HTERT RPE-1 (cell line): ENCODE data around the gene CAPN14.
"Not testable (repeated sequence)": the region's sequence is repeated elsewhere in the genome, so short reads cannot be mapped to it uniquely, and the experiment has no call there.

Source experiments
- in situ Hi-C: fragments of 300-500 bp; cut with MboI; formaldehyde crosslinking; loops from 4 replicates; pipeline ENCODE4 v1.14.3; 2020; ENCODE audit warnings: low sequenced_read_pairs

The CAPN14 gene

DNA sequence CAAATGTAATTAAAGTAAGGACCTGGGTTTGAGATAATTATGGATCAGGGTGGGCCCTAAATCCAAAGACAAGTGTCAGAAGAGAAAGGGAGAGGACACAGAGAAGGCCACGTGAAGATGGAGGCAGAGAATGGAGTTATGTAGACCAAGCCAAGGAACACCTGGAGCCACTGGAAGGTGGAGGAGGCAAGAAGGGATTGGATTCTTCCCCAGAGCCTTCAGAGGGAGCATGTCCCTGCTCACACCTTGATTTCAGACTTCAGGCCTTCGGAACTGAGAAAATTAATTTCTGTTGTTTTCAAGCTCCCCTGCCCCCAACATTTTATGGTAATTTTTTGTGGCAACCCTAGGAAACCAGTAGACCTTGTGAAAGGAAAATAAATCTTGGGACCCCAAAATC, 19.6 kb downstream of the CAPN14 start:
- in situ Hi-C loops: no loop called here

DNA sequence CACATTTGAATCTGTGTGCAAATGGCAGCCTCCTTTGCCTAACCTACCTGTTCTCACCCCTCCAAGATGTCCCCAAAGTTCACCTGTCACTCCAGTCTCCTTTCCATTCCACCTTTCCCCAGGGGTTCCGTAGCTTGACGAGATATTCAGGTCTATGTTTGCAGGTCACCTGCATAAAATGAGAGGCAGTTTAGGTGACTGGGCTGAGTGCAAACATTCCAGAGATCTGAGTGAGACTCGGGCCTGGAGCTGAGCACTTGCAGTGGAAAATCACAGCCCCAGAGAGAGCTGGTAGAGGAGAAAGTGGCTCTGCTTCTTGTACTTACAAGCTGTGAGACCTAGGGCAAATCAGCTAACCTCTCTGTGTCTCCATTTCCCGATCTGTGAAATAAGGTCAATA, 20.1 kb downstream of the CAPN14 start:
- in situ Hi-C loops: no loop called here

DNA sequence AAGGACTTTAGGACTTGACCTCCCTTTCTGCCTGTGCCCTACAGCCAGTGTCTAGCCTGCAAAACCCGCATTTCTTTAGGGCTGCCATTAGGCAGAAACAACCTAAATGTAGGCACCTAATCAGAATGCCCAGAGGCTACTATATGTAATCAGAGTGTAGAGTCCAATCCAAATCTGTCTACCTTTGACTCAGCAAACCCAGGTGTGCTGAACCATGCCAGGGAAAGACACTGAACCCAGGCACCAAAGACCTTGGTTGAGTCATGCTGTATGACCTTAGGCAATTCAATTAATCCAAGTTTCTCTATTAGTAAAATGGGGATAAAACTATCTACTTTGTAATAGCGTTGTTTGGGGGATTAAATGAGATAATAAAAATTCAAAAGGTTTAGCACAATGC, 20.7 kb downstream of the CAPN14 start:
- in situ Hi-C loops: no loop called here

DNA sequence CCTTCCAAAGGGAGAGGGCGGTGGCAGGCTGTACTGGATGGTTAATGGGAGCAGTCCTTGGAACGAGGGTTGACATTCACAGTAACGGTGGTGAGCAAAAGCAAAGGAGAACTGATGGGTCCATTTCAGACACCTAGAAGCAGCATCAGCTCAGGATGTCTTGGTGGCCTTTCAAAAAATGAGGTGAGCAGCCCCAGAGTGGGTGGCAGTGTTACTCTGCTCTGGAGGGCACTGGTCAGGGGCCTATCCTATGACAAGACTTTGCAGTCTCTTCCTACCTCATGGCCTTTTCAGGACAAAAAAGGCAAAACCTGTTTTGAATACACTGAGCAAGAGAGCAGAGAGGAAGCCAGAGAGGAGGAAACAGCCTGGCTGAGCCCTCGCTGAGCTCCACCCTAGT, 23.5 kb downstream of the CAPN14 start:
- in situ Hi-C loops: no loop called here

DNA sequence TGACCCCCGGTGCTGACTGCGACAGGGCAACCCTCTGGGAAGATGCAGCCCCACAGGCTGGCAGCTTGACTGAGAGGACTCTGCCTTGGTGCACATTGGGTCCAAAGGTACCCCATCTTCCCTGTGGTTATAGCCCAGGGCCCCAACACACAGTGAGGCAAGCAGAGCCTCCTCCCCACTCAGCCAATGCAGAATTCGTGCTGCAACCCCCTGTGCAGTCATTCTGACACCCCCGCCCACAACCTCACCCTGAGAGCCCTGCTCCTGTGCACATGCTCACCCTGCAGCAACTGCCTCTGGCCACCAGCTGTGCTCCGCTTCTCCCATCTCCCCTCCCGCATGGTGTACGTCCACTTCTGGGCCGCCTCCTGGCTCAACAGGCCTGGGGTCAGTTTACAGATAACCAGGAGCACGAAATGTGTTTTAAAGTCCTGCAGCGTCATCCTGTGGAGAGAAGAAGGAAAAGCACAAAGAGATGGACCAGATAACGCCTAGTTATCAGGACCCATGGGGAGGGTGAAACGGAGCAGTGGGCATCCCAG, 24.4 kb downstream of the CAPN14 start:
- in situ Hi-C loops: no loop called here

DNA sequence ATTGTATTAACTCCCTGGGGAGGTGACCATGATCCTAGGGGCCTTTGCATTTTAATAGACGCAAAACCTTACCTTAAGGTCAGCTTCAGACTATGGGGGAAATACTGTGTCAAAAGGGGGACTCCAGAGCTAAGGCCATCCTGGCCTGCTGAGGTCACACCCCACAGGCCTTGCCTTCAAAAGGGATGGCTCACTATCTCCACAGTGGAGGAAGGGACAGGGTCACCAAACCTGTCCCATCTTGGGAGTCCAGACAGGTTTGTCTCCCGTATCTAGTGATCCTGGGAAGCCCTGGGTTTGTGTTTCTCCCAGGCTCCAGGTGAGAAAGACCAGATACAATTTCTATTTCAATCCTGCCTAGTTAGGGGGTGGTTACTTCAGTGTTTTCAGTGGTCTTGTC, 24.9 kb downstream of the CAPN14 start:
- in situ Hi-C loops: no loop called here

DNA sequence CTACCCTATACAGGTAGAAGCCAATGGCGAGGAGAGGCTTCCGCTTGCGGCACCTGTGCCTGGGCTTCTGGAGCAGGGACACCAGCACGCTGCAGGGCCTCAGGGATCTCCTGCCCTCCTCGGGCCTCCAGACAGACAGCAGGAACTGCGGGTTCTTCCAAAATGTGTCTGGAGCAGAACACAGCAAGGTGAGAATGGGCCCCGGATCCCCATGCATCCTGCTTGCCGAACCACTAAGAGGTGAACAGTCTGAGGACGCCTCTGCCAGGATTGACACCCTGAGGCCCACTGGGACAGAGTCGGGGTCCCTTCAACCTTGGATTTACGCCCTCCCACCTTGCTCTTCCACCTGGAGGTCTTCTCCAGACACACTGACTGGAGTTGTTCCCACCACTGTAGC, 25.4 kb downstream of the CAPN14 start:
- in situ Hi-C loops: no loop called here

DNA sequence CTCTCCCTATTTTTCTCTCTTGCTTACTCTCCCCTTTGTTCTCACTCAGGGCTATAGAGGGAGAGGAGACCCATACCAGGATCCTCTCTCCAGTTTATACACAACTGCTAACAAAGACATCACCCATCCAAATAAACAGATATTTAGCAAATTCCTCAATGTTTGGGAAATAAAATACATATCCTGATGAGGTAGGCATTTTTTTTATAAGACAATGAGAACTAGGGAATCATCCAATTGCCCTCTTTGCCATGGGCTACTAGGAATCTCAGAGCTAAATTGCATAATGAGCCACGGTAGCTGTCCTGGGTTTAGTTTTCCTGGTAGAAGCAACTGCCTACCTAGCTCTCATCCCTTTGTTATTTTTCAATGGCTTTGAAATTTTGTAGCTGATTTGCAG, 27.1 kb downstream of the CAPN14 start:
- in situ Hi-C loops: no loop called here

DNA sequence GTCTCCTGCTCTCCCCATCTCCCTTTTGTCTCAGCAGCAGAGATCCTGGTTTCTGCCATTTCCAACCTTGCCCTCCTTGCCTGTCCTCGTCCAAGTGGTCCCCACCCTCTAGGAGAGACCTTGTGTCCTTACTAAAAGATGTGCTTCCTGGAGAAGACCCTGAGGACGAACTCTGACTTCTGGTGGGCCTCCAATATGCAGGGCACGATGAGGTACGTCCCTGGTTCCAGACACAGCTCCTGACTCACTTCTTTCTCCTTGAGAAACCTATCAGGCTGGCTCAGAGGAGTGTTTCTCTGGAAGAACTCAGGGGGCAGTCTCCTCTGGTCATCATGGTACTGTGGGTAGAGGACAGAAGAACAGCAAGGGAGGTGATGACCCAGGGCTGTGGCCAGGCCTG, 28.2 kb downstream of the CAPN14 start:
- in situ Hi-C loops: no loop called here

DNA sequence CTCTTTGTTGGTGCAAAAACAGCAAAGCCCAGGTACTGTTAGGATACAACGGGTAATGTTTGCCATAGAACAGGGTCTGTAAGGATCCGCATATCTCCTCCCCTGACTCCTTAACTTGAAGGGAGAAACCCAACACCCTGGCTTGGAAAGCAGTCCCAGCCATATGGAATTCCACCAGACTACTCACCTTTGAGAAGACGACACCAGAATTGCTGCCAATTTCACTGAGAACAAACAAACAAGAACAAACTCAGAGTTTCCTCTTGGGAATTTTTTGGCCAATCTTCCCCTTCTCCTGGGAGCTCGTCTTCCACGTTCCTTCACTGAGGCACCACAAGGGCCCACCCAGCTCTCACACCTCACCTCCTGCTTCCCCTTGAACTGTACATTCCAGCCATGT, 29.2 kb downstream of the CAPN14 start:
- in situ Hi-C loops: no loop called here

DNA sequence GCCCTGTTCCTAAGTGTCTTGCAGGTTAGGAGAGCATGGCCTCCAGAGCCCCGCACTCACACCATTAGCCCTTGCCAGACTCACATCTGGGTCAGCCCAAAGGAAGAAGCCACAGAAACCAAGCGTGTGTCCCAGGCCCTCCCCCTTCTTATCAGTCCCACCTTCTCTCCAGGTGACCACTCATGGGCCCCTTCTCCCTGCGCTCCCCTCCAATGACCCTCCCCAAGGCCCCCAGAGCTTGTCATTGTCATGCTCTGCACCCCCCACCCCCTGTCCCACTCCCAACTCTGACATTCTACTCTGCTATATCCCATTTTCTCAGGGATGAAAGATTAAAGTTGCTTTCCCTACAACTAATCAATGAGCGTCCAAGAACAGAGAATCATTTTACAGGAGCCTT, 30.1 kb downstream of the CAPN14 start:
- in situ Hi-C loops: no loop called here

DNA sequence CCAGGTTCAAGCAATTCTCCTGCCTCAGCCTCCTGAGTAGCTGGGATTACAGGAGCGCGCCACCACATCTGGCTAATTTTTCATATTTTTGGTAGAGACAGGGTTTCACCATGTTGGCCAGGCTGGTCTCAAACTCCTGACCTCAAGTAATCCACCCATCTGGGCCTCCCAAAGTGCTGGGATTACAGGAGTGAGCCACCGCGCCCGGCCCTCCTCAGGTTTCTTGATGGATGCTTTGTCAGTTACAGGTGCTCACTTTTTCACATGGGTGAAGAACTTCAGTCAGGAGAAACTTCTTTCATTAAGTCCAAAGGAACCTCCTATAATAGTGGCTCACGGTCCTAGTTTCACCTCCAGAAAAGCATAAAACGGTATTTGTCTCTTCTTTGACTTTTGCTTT, 33.3 kb downstream of the CAPN14 start:
- in situ Hi-C loops: not testable (repeated sequence)

DNA sequence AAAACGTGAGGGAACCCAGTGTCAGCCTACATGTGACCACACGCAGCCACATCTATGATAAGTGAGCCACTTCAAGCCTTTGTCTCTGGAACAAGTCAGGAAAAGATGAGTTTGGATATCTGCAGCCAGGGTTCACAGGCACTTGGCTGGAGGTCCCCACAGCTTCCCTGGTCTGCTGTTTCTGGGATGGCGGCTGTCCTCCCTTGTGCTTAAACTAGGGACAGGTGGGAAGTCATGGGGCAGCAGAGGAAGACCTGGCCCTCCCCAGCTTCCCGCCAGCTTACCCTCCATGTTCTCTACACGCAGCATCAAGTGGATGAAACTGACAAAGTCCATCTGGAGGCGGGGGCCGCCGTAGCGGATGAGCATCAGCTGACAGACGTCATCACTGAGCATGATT, 40.6 kb downstream of the CAPN14 start:
- in situ Hi-C loops: no loop called here

DNA sequence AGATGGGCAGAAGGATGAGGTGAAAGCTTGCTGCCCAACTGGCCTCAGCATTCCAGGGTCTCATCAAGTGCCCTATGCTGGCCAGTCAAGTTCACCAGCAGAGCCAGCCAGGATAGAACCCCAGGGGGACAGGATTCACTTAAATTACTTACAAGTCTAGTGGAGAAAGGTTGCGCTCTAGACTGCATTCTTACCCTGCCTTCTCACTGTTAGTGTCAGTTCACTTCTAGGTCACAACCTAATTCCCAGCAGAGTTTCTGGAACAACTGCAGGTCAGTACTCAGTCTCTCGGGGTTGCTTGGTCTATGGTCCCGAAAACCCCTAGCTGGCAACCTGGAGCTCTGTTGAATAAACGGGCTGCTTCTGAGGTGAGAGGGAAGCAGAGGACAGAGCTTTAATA, 46.2 kb downstream of the CAPN14 start:
- in situ Hi-C loops: no loop called here

DNA sequence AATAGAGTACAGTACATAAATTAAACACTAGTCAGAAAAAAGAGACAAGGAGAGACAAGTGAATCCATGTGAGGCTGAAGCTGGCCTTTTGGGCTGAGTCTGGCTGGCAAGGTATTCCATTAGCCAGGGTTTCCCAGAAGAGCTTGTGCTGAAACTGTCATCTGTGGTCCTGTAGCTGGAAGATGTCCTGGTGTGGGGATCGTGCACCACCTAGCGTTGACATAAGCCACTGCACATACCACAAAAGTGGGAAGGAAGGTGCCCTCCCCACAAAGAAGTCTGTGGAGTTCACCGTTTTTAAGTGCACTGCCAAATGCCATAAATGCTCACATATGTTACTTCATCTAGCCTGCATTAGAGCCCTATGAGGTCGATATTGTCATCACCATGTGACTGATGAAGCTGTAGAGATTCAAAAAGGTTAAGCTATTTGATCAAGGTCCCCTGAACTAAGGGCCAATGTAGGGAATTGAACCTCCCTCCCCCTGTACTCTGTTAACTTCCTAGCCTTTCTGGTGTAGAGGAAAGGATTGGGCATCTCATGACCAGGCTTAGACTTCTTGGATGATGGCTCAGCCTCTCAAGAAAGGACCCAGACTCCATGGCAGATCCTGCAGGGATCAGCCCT, 47.1 kb downstream of the CAPN14 start:
- in situ Hi-C loops: no loop called here

DNA sequence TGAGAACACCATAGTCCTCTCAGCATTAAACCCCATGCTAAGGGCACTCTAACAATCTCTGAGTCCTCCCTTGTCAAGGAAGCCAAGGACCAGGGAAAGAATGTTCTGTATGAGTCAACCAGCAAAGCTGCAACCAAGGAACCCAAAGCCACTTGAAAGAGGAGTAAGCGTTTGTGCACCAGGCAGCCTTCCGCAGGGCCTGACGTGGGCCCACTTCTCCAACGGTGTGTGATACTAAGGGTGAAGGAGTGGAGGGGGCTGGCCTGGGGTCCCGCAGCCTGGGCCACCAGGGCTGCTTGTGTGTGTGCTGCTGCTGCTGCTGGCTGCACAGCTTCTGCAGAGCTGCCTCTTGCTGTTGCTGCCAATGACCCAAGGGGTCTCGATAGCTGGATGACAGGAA, 49.0 kb downstream of the CAPN14 start:
- in situ Hi-C loops: no loop called here

DNA sequence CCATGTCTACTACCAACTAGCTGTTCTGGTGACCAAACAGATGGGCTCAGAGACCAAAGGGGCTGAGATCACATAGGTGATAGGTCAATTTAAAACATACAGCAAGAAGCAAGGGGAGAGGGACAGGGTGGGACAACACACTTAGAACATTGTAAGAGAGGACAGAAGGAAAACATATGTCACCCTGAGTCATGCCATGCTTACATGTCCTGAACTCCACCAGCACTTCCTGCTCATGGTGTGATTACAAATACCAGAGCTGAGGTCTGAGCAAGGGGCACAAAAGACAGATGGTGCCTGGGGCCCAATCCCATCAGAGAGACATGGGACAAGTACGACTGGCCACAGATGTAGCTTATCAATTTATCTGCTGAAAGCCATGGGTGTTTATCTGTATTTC, 50.4 kb downstream of the CAPN14 start:
- in situ Hi-C loops: no loop called here

DNA sequence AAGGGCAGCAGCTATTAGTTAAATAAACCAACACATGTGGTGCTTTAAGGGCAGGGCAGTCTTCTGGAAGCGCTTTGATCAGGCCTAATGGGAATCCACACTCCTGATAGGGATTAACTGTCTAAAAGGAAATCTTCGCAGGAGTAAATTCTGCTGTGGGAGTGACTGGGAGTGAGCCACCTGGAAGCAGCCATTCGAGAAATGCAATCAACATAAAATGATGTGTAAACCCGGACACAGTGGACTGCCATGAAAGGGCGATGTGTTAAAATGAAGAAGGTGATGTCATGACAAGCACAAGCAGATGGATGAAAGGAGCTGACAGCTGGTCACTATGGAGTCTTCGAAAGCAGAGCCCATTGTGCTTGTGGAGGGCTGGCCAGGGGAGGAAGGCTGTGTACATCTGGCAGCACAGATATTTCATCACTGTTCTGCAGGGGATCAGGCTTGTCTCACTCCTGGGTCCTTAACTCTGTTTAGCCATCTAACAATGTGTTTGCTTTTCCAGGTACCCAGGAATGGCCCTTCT, 54.2 kb downstream of the CAPN14 start:
- in situ Hi-C loops: no loop called here

DNA sequence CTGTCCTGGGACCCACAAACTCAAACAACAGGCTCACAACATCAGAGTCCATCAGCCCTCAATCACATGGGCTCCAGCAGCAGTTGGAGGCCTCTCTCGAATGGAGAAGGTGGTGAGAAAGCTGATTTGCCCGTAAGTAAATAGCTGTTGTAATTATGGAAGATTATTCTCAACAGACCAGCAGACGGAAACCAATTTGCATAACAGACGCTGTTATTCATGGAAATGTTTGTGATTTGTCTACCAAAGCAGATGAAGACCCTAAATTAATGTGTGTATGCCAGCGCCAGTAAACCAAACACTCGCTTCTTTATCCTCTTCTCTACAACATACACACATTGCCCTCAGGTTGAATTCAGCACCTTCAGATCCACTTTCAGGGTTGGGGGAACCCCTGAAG, 55.7 kb downstream of the CAPN14 start:
- in situ Hi-C loops: no loop called here

DNA sequence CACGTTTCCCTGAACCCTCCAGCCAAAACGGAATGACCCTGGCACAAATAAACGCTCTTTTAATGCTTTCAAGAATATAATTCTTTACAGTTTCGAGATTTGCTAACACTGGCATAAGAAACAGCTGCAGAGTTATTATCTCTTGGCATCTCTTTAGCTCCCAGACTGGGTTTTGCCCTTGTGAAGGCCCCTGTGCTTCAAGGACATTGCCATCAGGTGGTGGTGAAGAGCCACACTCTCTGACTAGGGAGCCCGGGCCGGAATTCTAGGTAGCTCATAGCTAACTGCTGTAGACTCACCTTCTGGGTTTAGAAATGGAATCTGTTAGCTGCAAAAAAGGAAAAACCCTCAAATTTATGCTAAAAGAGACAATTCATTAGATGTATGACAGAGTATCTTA, 65.8 kb downstream of the CAPN14 start:
- in situ Hi-C loops: no loop called here

DNA sequence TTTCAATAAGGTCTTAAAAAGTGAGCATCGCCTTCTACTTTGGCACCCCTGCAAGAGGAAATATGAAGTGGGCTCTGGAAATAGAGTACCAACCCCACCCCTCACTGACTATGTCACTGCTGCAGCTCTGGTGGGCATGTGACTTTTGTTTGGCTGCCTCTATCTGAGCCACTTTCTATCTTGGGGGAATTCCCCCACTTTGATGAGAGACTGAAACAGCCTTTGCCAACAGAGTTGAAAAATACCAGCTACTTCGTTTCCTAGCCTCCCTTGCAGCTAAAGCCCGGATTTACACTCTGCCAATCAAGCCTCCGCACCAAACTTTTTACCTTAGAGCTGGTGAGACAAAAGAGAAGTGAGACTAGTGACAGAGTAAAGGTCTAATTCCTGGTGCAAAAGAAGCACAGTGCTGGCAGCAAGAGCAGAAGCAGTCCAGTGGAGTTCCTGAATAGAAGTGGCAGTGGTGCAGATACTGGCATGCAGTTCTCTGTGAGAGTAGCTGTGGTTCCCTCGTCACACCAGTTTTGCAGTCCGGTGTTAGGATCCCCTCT, 67.1 kb downstream of the CAPN14 start:
- in situ Hi-C loops: no loop called here

DNA sequence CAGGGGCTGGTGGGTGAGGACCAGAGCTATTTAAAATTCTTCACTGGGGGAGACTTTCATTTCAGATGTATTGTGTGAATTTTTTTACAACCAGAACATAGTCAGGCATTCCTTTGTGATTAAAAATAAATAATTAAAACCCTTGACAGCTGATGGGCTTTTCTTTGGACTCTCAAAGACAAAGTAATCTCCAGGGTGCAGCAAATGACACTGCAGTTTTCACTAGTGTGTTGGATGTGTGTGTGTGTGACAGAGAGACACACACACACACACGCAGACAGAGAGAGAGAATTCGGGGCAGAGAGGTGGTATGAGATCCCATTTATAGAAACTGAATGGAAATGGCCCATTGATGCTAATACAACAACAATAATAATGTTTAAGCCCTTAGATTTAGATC, 68.8 kb downstream of the CAPN14 start:
- in situ Hi-C loops: no loop called here

DNA sequence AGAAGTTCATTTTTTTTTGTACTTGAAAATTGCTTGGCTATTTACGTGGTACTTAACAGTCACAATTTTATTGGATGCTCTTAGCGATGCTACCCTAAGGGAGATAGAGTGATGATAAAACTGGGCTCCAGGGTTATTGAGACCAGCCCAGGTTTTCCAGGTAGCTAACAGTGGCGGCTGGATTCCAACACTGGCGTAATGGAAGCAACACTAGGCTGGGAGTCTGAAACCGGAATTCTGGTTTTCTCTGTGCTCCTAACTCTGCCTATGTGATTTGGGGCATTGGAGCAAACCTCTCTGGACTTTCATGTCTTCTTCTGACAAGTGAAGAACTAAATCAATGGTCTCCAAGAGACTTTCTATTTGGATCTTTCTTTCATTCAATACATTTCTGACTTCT, 69.7 kb downstream of the CAPN14 start:
- in situ Hi-C loops: no loop called here
